Epithelial cell of esophagus (primary cell): ENCODE data around the gene GORASP2.

Experiments
- DNase-seq: peaks from one replicate; pipeline ENCODE4 v3.0.0; 2010; ENCODE audit warnings: low read depth
- H3K4me3 ChIP-seq: 2 replicates; pipeline ENCODE4 v1.5.1; 2011; ENCODE audit warnings: mild to moderate bottlenecking, low read length, control low read depth
- CTCF ChIP-seq: IDR thresholded peaks from 2 replicates; pipeline ENCODE4 v1.5.1; 2011; ENCODE audit warnings: low read depth, mild to moderate bottlenecking, low read length, control low read depth, inconsistent platforms; ENCODE audit not compliant: insufficient read depth; ENCODE audit errors: missing control alignments

The GORASP2 gene

DNA sequence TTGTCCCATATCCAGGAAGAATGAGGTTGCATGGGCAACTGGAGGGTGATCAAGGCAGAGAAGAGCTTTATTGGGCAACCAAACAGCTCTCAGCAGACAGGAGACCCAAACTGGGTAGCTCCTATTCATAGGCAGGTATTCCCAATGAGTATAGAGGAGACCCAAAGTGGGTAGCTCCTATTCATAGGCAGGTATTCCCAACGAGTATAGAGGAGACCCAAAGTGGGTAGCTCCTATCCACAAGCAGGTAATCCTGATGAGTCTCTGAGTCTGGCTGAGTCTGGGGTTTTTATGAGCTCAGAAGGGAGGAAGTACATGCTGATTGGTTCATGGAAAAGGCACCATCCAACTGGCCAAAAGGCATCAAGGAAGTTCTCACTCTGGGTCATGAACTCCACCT lies 5.3 kb upstream of the GORASP2 start:
- no peak overlapping the region for H3K4me3 ChIP-seq
- DNase-seq, result no peak
- TF ChIP-seq CTCF, result no peak

GRCh38 chr2:170924969-170925368 lies 4.1 kb upstream of the GORASP2 start:
- no peak for TF ChIP-seq CTCF
- DNase-seq, result no peak
- H3K4me3 ChIP-seq, result no peak overlapping the region

GRCh38 chr2:170925923-170926322 lies 3.1 kb upstream of the GORASP2 start:
- no peak for DNase-seq
- no peak for TF ChIP-seq CTCF
- H3K4me3 ChIP-seq, result no peak overlapping the region

GRCh38 chr2:170926743-170927297 lies 2.2 kb upstream of the GORASP2 start:
- no peak for DNase-seq
- no peak overlapping the region for H3K4me3 ChIP-seq
- TF ChIP-seq CTCF, result no peak

DNA sequence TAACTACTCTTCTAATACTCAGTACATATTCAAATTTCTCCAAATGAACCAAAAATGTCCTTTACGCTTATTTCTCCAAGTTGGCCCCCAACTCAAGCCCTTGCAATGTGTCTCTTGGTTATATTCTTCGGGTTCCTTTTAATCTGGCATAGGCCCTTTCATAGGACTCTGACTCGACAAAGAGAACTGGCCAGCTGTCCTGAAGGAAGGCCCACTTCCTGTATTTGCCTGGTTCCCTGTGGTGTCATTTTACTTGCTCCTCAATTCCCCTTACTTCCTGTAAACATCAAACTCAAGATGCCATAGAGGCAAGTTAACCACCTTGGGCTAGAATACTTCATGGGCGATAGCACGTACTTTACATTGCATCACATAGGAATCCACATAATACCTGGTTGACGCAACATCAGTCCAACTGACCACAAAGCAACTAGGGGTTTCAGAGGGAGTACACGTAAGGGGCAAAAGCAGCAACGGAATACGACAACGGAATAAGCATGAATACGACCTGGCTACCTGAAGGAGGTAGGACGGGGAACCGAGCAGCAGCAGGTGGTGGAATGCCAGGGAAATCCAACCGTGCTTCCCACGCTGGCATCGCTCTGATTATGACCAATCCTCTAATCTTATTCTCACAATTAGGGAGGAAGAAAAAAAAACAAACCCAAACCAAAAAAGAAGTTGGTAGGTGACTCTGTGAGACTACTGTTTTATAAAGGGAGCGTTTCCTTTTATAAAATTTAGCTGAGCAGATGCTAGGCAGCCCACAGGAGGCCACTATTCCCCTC lies 823 bp upstream of the GORASP2 start:
- peak overlapping the region; percentile 51 for H3K4me3 ChIP-seq
- peak; percentile 41 for DNase-seq
- TF ChIP-seq CTCF, result no peak

- no peak for TF ChIP-seq CTCF
- DNase-seq, result peak; percentile 64
- H3K4me3 ChIP-seq, result peak overlapping the region; percentile 96
Measured at GRCh38 chr2:170929686-170930050, 615 bp downstream of the GORASP2 start.
